Retinal pigment epithelial cell (primary cell): ENCODE measurements around the gene PPM1L.

Source experiments
- DNase-seq: peaks from one replicate; pipeline ENCODE4 v3.0.0-alpha.2; 2010; ENCODE audit warnings: low read depth
- H3K4me3 ChIP-seq: 2 replicates; pipeline ENCODE4 v1.5.1; 2011; ENCODE audit warnings: mild to moderate bottlenecking, low read length, control low read depth, moderate library complexity
- CTCF ChIP-seq: conservative IDR thresholded peaks from 2 replicates; pipeline ENCODE4 v1.5.1; 2011; ENCODE audit warnings: low read depth, low read length, control low read depth, inconsistent platforms

The PPM1L gene

GRCh38 chr3:160806094-160806493 is 50.1 kb downstream of the PPM1L start:
- no peak for DNase-seq
- no peak for TF ChIP-seq CTCF
- no peak overlapping the region for H3K4me3 ChIP-seq

- TF ChIP-seq CTCF: no peak
- H3K4me3 ChIP-seq: no peak overlapping the region
- no peak for DNase-seq
These were observed 50.7 kb downstream of the PPM1L start for GRCh38 chr3:160806686-160807085.

- DNase-seq: no peak
- H3K4me3 ChIP-seq: no peak overlapping the region
- no peak for TF ChIP-seq CTCF
These were observed 52.8 kb downstream of the PPM1L start for GRCh38 chr3:160808838-160809237.

GRCh38 chr3:160809453-160809852 is 53.4 kb downstream of the PPM1L start:
- no peak for DNase-seq
- TF ChIP-seq CTCF: no peak
- H3K4me3 ChIP-seq: no peak overlapping the region

- DNase-seq: no peak
- H3K4me3 ChIP-seq: no peak overlapping the region
- TF ChIP-seq CTCF: no peak
These were observed 54.6 kb downstream of the PPM1L start for GRCh38 chr3:160810362-160811236.

GRCh38 chr3:160811237-160811548 is 55.2 kb downstream of the PPM1L start:
- no peak for TF ChIP-seq CTCF
- DNase-seq: no peak
- H3K4me3 ChIP-seq: no peak overlapping the region

- TF ChIP-seq CTCF: no peak
- H3K4me3 ChIP-seq: no peak overlapping the region
- DNase-seq: no peak
These were observed 56.3 kb downstream of the PPM1L start for GRCh38 chr3:160812304-160812703.
